ENCODE measurements around the gene PMPCA.

GRCh38 chr9:136404801-136405136, 5.7 kb upstream of the PMPCA start:
- TF ChIP-seq CTCF (conservative IDR thresholded peaks at IDR 0.05; ENCODE audit: low read length) (no peak), EZH2phosphoT487 (IDR thresholded peaks at IDR 0.05; ENCODE audit: borderline replicate concordance, low read depth, low read length) (no peak)
